GM18867 (cell line): Measurements from ENCODE around the gene TBL1XR1.

Experiments used
- ATAC-seq: cut with Tn5 transposase; IDR thresholded peaks from one replicate; pipeline ENCODE4 v1.9.1; 2021; ENCODE audit warnings: mild to moderate bottlenecking, moderate library complexity; ENCODE audit not compliant: unreplicated experiment

Gene TBL1XR1

GRCh38 chr3:177197041-177197726, at the start of gene TBL1XR1:
Gene TBL1XR1, minus strand, starts transcription at chr3:177197482. Its CDS starts 132,505 bp downstream, at chr3:177064977.
- peak; percentile 43 for ATAC-seq

- ATAC-seq: no peak
Measured at GRCh38 chr3:177245250-177245649, 48.0 kb upstream of the TBL1XR1 start.

- no peak for ATAC-seq
Measured at GRCh38 chr3:177244606-177245005, 47.3 kb upstream of the TBL1XR1 start.

- ATAC-seq: no peak
Measured at GRCh38 chr3:177238686-177239216, 41.5 kb upstream of the TBL1XR1 start.

GRCh38 chr3:177237206-177237605, 39.9 kb upstream of the TBL1XR1 start:
- no peak for ATAC-seq

GRCh38 chr3:177236704-177237103, 39.4 kb upstream of the TBL1XR1 start:
- ATAC-seq: no peak

GRCh38 chr3:177234121-177234520, 36.8 kb upstream of the TBL1XR1 start:
- no peak for ATAC-seq

- no peak for ATAC-seq
Measured at GRCh38 chr3:177231242-177231641, 34.0 kb upstream of the TBL1XR1 start.

GRCh38 chr3:177230641-177231040, 33.4 kb upstream of the TBL1XR1 start:
- ATAC-seq: no peak

- no peak for ATAC-seq
Measured at GRCh38 chr3:177229791-177230190, 32.5 kb upstream of the TBL1XR1 start.

- no peak for ATAC-seq
Measured at GRCh38 chr3:177228601-177229190, 31.4 kb upstream of the TBL1XR1 start.

GRCh38 chr3:177224414-177224813, 27.1 kb upstream of the TBL1XR1 start:
- ATAC-seq: no peak

- no peak for ATAC-seq
Measured at GRCh38 chr3:177221744-177222143, 24.5 kb upstream of the TBL1XR1 start.

- no peak for ATAC-seq
Measured at GRCh38 chr3:177220136-177220974, 23.1 kb upstream of the TBL1XR1 start.

- no peak for ATAC-seq
Measured at GRCh38 chr3:177213801-177214535, 16.7 kb upstream of the TBL1XR1 start.

- ATAC-seq: no peak
Measured at GRCh38 chr3:177212756-177213155, 15.5 kb upstream of the TBL1XR1 start.

- no peak for ATAC-seq
Measured at GRCh38 chr3:177212278-177212610, 15.0 kb upstream of the TBL1XR1 start.

- ATAC-seq: no peak
Measured at GRCh38 chr3:177211503-177212277, 14.4 kb upstream of the TBL1XR1 start.

GRCh38 chr3:177210744-177211502, 13.6 kb upstream of the TBL1XR1 start:
- ATAC-seq: no peak
